Fibroblast of the aortic adventitia (primary cell): Measurements from ENCODE around the gene SDF4. TPM values are rescaled to one million over a fixed set of nuclear protein-coding genes. Genes with fewer than 3 reads are reported as not detected.

ENCODE experiments used
- DNase-seq: peaks from one replicate; pipeline ENCODE4 v3.0.0-alpha.2; 2010; ENCODE audit warnings: low read depth
- H3K4me3 ChIP-seq: 2 replicates; pipeline ENCODE4 v1.5.1; 2011; ENCODE audit warnings: low read depth, mild to moderate bottlenecking, control low read depth, low read length, moderate library complexity
- CTCF ChIP-seq: IDR thresholded peaks from 2 replicates; pipeline ENCODE4 v1.5.1; 2011; ENCODE audit warnings: mild to moderate bottlenecking, low read length, control low read depth, inconsistent platforms; ENCODE audit not compliant: insufficient read depth
- total RNA-seq: library from RNA; depleted of rRNA; stranded (reverse); fragments of >200 nt; gene quantifications from 2 replicates; pipeline ENCODE4 v1.2.3, GENCODE V29; 2012; ENCODE audit warnings: low replicate concordance

SDF4 gene
- total RNA-seq, 1 donor, result 91.6 TPM

DNA sequence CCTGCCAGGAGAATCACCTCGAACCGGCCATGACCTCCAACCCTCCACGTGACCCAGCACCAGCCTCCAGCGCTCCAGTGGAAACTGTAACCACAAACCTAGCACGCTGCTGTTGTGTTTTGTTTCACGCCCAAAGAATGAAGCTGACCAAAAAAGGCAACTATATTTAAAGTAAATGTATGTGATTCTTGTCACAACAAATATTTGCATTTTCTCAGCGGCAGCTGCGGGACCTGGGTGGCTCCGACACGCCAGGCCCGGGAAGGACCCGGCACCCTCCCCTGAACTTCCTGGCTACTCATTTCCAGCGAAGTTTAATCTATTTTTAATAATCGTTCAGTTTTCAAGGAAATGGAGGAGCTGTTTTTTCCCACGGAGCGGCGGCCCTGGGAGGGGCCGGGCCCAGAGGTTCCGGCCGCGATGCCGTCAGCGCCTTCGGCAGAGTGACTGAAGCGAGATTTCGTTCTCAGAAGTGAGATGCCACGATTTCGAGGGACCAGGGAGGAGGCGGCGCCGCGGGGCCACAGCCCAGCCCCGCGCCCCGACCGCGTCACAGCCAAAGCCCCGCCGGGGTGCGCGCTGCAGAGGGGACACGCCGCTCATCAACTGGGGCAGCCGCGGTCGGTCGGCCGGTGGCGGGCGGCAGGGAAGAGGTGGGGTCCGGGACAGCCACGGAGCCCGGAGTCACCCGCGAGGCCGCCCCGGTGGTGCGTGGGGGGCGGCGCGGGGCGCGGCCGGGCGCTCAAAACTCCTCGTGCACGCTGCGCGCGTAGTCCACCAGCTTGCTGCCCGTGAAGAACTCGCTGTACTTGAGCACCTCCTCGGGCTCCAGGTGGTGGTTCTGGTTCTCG, 14.8 kb downstream of the SDF4 start:
- DNase-seq, result no peak
- no peak for TF ChIP-seq CTCF
- no peak overlapping the region for H3K4me3 ChIP-seq

- no peak for TF ChIP-seq CTCF
- no peak for DNase-seq
- no peak overlapping the region for H3K4me3 ChIP-seq
Measured at GRCh38 chr1:1215881-1216605, 15.8 kb downstream of the SDF4 start.

DNA sequence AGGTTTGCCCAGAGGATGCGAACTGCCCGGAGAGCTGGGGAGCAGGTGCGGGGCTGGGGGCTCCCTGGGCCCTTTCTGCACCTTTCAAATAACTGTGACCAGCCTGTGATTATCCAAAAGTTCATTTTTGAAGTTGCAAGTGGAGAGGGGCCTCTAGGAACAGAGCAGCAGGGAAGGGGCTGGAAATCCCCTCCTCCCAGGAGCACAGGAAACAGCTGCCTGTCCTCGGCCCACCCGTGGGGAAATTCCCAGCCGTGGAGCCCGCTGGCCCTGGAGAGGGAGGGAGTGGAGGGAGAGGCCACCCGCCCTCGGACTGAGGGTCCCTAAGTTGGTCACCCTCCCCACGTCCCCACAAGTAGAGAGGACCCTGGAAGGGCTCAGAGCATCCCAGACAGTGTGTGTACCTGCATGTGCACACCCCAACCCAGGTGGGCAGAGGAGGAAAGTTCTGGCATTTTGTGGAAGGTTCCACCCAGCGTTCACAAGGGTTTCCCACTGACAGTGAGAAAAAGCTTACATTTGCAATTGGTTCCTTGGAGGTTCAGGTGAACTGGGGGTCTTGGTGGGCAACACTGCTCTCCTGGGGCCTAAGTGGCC, 16.6 kb downstream of the SDF4 start:
- no peak for TF ChIP-seq CTCF
- DNase-seq, result no peak

DNA sequence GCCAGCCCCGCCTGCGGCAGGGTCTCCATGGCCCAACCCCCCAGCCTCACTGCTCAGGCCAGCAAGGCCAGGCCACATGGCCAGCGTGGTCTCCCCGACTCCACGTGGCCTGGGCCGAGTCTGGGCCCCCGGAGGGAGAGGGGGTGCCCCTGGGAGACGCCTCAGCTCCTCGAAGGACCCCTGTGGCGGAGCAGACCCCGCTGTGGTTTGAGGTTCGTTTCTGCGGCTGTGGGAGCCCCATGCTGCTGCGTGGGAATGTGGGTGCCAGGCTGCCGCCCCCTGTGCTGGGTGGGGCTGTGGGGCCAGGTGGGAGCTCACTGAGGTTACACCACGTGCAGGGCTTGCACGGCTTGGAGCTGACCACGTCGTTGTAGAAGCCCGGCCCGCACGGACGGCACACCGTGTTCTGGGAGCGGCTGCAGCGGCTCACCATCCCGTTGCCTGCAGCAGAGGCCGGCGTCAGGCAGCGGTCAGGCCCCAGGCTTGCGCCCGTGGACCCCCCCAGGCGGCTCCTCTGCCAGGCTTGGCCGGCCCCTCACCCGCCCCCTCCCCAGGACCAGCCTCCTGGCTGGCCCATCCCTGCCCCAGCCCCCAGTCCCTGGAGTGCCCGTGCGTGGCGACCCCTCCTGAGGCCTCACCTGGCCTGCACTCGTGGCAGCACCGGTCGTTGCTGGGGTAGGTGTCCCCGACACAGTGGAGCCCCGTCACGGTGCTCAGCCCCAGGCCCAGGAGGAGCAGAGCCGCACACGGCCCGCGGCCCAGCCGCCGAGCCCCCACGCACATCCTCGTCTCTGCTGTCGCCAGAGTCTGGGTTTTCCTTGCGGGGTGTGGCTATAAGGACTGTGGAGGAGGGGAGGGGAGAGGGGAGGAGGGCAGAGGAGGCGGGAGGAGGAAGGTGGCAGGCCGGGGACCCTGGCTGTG, 18.2 kb downstream of the SDF4 start, which contains the start of gene TNFRSF4:
Gene TNFRSF4, minus strand, starts transcription at position 809 of the 921 bp plus-strand sequence. Its CDS starts 26 bp downstream, at position 783.
- no peak for TF ChIP-seq CTCF
- DNase-seq, result no peak
- no peak within 1 kb of the TSS for H3K4me3 ChIP-seq

More for the DNA sequence above, 16.6 kb downstream of the SDF4 start:
- H3K4me3 ChIP-seq, result no peak overlapping the region

DNA sequence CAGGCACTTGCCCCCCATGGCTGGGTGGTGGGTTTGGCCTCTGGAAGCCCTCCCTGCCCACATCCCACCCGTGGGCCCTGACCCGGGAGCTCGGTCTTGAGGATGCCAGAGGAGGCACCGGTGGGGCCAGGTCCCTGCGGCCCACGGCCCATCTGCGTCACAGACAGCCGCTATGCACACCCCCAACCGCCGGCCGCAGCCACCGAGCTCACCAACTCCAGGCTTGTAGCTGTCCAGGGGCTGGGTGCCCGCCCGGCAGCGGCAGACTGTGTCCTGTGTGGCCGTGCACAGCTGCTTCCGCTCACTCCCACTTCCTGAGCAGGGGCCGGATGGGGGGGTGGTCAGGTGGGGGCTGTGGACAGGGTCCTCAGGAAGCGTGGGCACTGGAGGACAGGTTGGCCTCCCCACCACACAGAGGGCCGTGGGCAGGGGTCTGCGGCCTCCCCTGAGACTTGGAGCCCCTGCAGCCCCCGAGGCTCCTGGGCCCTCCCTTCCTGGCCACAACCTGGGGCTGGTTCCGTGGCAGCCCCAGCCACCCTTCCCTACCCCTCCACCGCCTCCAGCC, 18.9 kb downstream of the SDF4 start:
- no peak overlapping the region for H3K4me3 ChIP-seq
- TF ChIP-seq CTCF, result no peak
- DNase-seq, result no peak
